Stimulated activated CD8-positive, alpha-beta memory T cell treated with anti-CD3 and anti-CD28 coated beads, Interleukin-4, amount 100 ng/mL, for 4 hours (primary cell): ENCODE data around the gene NPY5R.

Source experiments
- DNase-seq, 2 donors: peaks; one replicate each; pipeline ENCODE4 v3.0.0-alpha.2; 2020; ENCODE audit warnings: low read depth in 2 of 2, low spot score in 1 of 2

Gene NPY5R

GRCh38 chr4:163384926-163385325, 41.2 kb downstream of the NPY5R start:
- no peak for DNase-seq

GRCh38 chr4:163385466-163385865, 41.8 kb downstream of the NPY5R start:
- no peak for DNase-seq

- no peak for DNase-seq
Observed at GRCh38 chr4:163391756-163392155, 48.1 kb downstream of the NPY5R start.

GRCh38 chr4:163392328-163392727, 48.6 kb downstream of the NPY5R start:
- no peak for DNase-seq

GRCh38 chr4:163393471-163393870, 49.8 kb downstream of the NPY5R start:
- no peak for DNase-seq

- no peak for DNase-seq
Observed at GRCh38 chr4:163395055-163395454, 51.4 kb downstream of the NPY5R start.

GRCh38 chr4:163395758-163396157, 52.1 kb downstream of the NPY5R start:
- DNase-seq, result no peak

- no peak for DNase-seq
Observed at GRCh38 chr4:163398238-163398637, 54.5 kb downstream of the NPY5R start.

- no peak for DNase-seq
Observed at GRCh38 chr4:163400911-163401310, 57.2 kb downstream of the NPY5R start.
